AG04450 (cell line): Measurements from ENCODE around the gene PIR. TPM values are rescaled to one million over a fixed set of nuclear protein-coding genes. Genes with fewer than 3 reads are reported as not detected.

Source experiments
- CTCF ChIA-PET: fragments of 300-600, 350-600 bp; formaldehyde crosslinking; extraction: SDS; loops from one replicate; lab custom pipeline; 2022; ENCODE audit warnings: antibody characterized with exemption, inconsistent platforms; lab: Charles Lee
- POLR2A ChIA-PET: fragments of 350-600 bp; formaldehyde crosslinking; extraction: SDS; loops from one replicate; lab custom pipeline; 2021; ENCODE audit warnings: antibody characterized with exemption, inconsistent platforms; lab: Yijun Ruan, JAX
- DNase-seq: peaks from one replicate; pipeline ENCODE4 v3.0.0-alpha.2; 2011; ENCODE audit warnings: low read depth, low spot score
- H3K27ac ChIP-seq: one replicate; pipeline ENCODE4 v1.5.1; 2012; ENCODE audit warnings: low read depth, low read length, control low read depth
- H3K27me3 ChIP-seq: one replicate; pipeline ENCODE4 v1.6.0; 2012; ENCODE audit warnings: low read length; ENCODE audit not compliant: control insufficient read depth, insufficient read depth
- H3K4me3 ChIP-seq: 2 replicates; pipeline ENCODE4 v1.5.1; 2011; ENCODE audit warnings: mild to moderate bottlenecking, low read depth, low read length, control low read depth
- H3K9me3 ChIP-seq: 2 replicates; pipeline ENCODE4 v1.5.1; 2012; ENCODE audit warnings: low read length; ENCODE audit not compliant: control insufficient read depth, insufficient read depth
- CTCF ChIP-seq: IDR thresholded peaks from 2 replicates; pipeline ENCODE4 v1.5.1; 2011; ENCODE audit warnings: low read depth, low read length, control low read depth, inconsistent platforms
- polyA plus RNA-seq: library from polyadenylated mRNA; depleted of rRNA; stranded (reverse); fragments of >200 nt; gene quantifications from 2 replicates; pipeline ENCODE4 v1.2.3, GENCODE V29; 2011; rRNA removed

Gene PIR
- polyA plus RNA-seq, 1 experiment = 42.5 TPM

GRCh38 chrX:15343075-15343476, 150.1 kb downstream of the PIR start:
- no peaks in the 10 kb centered on the region for H3K9me3 ChIP-seq
- CTCF ChIA-PET = interaction anchor here (0.6 to 2.9 kb wide), 5 partner anchors 16 to 128 kb away, joined by 3 to 17 read pairs (median 5); no protein-coding TSS in a partner anchor
- POLR2A ChIA-PET = no interaction called here

GRCh38 chrX:15340867-15341266, 152.3 kb downstream of the PIR start:
- TF ChIP-seq CTCF = no peak
- ChIA-PET CTCF (no interaction called here), POLR2A (no interaction called here)
- no peak for DNase-seq
- no peak overlapping the region for H3K27ac ChIP-seq
- peaks cover 3% of the 10 kb centered on the region for H3K27me3 ChIP-seq
- no peaks in the 10 kb centered on the region for H3K9me3 ChIP-seq
- H3K4me3 ChIP-seq = no peak overlapping the region

More at GRCh38 chrX:15343075-15343476, 150.1 kb downstream of the PIR start:
- no peak for TF ChIP-seq CTCF
- Histone ChIP-seq H3K27me3 (peaks cover 3% of the 10 kb centered on the region), H3K4me3 (no peak overlapping the region), H3K27ac (no peak overlapping the region)
- no peak for DNase-seq

GRCh38 chrX:15336023-15336413, 157.1 kb downstream of the PIR start:
- Histone ChIP-seq H3K4me3 (peak overlapping the region; percentile 58), H3K9me3 (no peaks in the 10 kb centered on the region), H3K27ac (no peak overlapping the region), H3K27me3 (peaks cover 3% of the 10 kb centered on the region)
- ChIA-PET POLR2A (no interaction called here), CTCF (no interaction called here)
- DNase-seq = peak; percentile 11
- TF ChIP-seq CTCF = no peak

- no peak for TF ChIP-seq CTCF
- peak; percentile 88 for DNase-seq
- Histone ChIP-seq H3K9me3 (no peaks in the 10 kb centered on the region), H3K27ac (peak within 1 kb of the TSS; percentile 65), H3K27me3 (peaks cover 3% of the 10 kb centered on the region), H3K4me3 (peak within 1 kb of the TSS; percentile 76)
- POLR2A ChIA-PET = no interaction called here
- CTCF ChIA-PET = interaction anchor here (0.7 kb wide), 1 partner anchor 132 kb away, joined by 3 read pairs; no protein-coding TSS in a partner anchor
Measured at GRCh38 chrX:15335135-15336022, 157.8 kb downstream of the PIR start, which contains the start of gene PIGA. PIGA (minus strand) TSS chrX:15335523; CDS start chrX:15331930, 3,593 bp downstream.

Other genes with a start within 250 kb of the PIR start
- gene ASB9, start 223.2 kb downstream of the PIR start, polyA plus RNA-seq = 0.22 and 0.35 TPM in 2 replicates
- not detected in 2 replicates for gene ASB11, start 177.7 kb downstream of the PIR start, polyA plus RNA-seq
- 3.1 and 4.2 TPM in 2 replicates for gene PIGA, start 157.8 kb downstream of the PIR start, polyA plus RNA-seq
- gene VEGFD, start 108.9 kb downstream of the PIR start, polyA plus RNA-seq = 0.24 and 0.43 TPM in 2 replicates
- not detected in 2 replicates for gene BMX, start 7.5 kb upstream of the PIR start, polyA plus RNA-seq
- gene ACE2, start 107.6 kb upstream of the PIR start, polyA plus RNA-seq = 0.02 TPM in 1 of 2 replicates, not detected in the other
- gene CLTRN, start 171.5 kb upstream of the PIR start, polyA plus RNA-seq = 0.26 and 0.29 TPM in 2 replicates
- gene CA5B, start 244.9 kb upstream of the PIR start, polyA plus RNA-seq = 3.5 and 4.5 TPM in 2 replicates